GM21825 (cell line): ENCODE data around the gene SELPLG.
"Not testable (repeated sequence)": the region's sequence is repeated elsewhere in the genome, so short reads cannot be mapped to it uniquely, and the experiment has no call there.

Experiments used
- ATAC-seq: cut with Tn5 transposase; IDR thresholded peaks from one replicate; pipeline ENCODE4 v1.9.1; 2021; ENCODE audit warnings: mild to moderate bottlenecking, moderate library complexity; ENCODE audit not compliant: unreplicated experiment

The SELPLG gene

GRCh38 chr12:108592033-108592909, 41.4 kb downstream of the SELPLG start:
- ATAC-seq, result no peak

GRCh38 chr12:108591267-108591980, 42.3 kb downstream of the SELPLG start:
- no peak for ATAC-seq

- ATAC-seq, result not testable (repeated sequence)
These were observed 43.2 kb downstream of the SELPLG start for GRCh38 chr12:108590463-108590862.

GRCh38 chr12:108589840-108590229, 43.9 kb downstream of the SELPLG start:
- no peak for ATAC-seq

- ATAC-seq, result no peak
These were observed 44.5 kb downstream of the SELPLG start for GRCh38 chr12:108589028-108589839.

GRCh38 chr12:108587826-108588225, 45.9 kb downstream of the SELPLG start:
- no peak for ATAC-seq

- no peak for ATAC-seq
These were observed 47.4 kb downstream of the SELPLG start for GRCh38 chr12:108586306-108586705.

GRCh38 chr12:108585864-108586263, 47.8 kb downstream of the SELPLG start:
- ATAC-seq, result no peak

GRCh38 chr12:108584456-108585065, 49.1 kb downstream of the SELPLG start:
- ATAC-seq, result no peak

- ATAC-seq, result no peak
These were observed 49.7 kb downstream of the SELPLG start for GRCh38 chr12:108583991-108584390.

GRCh38 chr12:108582978-108583770, 50.5 kb downstream of the SELPLG start:
- ATAC-seq, result no peak

- ATAC-seq, result no peak
These were observed 51.2 kb downstream of the SELPLG start for GRCh38 chr12:108582509-108582908.

GRCh38 chr12:108581311-108582227, 52.1 kb downstream of the SELPLG start:
- ATAC-seq, result no peak

GRCh38 chr12:108580531-108580930, 53.2 kb downstream of the SELPLG start:
- ATAC-seq, result no peak

- no peak for ATAC-seq
These were observed 54.9 kb downstream of the SELPLG start for GRCh38 chr12:108578813-108579212.

- no peak for ATAC-seq
These were observed 55.4 kb downstream of the SELPLG start for GRCh38 chr12:108578264-108578663.

GRCh38 chr12:108577458-108577857, 56.2 kb downstream of the SELPLG start:
- no peak for ATAC-seq

- ATAC-seq, result no peak
These were observed 56.9 kb downstream of the SELPLG start for GRCh38 chr12:108576660-108577234.
